CD4-positive, alpha-beta T cell treated with Interleukin-6 for 4 hours (primary cell): ENCODE data around the gene GOLT1A.

Source experiments
- DNase-seq: peaks from one replicate; pipeline ENCODE4 v3.0.0-alpha.2; 2020; ENCODE audit warnings: mixed read lengths

Gene GOLT1A, protein sequence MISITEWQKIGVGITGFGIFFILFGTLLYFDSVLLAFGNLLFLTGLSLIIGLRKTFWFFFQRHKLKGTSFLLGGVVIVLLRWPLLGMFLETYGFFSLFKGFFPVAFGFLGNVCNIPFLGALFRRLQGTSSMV

DNA sequence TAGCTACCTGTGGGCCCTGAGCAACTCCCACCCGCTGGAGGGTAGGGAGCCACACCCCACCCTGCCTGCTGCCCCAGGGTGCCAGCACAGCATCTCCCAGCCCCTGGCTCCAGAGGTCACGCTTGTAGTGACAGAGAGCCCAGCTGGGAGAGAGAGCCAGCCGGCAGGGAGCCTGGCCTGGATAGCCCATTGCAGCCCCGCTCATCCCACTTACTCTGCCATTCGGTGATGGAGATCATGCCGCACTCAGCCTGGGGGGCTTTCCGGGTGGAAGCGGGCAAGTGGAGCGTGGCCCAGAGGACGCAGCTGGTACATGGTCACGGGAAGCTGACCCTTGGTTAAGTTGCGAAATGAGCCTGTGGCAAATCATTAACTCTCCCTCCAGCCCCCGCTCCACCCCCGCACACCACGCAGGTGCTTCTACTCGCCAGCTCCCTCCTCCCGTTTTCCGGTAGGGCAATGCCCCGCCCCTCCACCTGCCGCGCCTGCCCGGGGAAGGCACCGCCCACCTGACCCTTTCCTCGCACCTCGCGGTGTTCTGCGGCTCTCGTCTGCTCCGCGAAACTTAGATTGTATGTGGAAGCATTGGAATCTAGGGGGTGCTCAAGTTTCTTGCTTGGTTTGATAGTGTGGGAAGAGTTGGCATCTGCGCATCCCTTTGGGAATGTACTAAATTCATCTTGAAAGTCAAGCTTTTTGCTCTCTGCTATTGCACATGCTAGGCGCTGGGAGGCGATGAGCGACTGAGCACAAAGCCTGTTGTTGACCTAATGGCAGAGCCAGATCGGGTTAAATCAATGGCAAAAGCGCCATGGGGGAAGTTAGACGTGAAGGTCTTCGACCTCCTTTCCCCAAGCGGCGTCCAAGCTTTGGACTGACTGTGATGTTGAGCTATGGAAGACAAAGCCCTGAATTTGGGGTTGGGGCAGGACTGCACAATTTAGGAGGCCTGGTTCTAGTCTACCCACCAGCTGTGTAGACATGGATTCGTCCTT is at the start of gene GOLT1A:
GOLT1A (minus strand) TSS at position 321 of the 995 bp plus-strand sequence; CDS start at position 239, 82 bp downstream.
- peak; percentile 72 for DNase-seq

DNA sequence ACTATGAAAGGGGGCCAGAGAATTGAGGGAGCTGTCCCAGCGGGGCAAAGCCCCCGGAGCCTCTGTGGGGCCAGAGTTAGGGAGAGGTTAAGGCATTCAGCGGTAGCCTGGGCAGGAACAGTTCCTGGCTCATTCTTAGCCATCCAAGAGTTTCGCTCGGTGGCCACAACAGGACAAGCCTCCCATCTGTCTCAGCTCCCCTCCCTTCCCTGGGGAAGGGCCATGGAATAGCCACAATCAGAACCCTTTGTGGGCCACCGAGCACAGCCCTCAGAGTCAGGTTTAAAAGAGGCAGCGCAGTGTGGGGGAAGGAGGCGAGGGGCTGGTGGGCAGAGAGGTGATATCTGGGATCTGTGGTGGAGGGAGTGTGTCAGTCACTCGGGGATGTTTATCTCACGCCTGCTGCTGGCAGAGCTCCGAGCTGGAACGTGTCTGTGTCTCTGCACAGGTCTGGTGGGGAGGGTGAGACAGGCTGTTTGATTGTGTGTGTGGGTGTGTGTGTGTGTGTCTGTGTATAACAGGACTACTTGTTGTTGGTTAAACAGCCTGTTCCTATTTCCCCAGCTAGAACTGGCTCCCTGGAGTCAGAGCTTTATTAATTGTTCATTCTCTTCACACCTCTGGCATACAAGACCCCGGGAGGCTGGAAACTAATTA is 49.6 kb upstream of the GOLT1A start:
- no peak for DNase-seq

- no peak for DNase-seq
Measured at GRCh38 chr1:204262506-204263253, 48.9 kb upstream of the GOLT1A start.

DNA sequence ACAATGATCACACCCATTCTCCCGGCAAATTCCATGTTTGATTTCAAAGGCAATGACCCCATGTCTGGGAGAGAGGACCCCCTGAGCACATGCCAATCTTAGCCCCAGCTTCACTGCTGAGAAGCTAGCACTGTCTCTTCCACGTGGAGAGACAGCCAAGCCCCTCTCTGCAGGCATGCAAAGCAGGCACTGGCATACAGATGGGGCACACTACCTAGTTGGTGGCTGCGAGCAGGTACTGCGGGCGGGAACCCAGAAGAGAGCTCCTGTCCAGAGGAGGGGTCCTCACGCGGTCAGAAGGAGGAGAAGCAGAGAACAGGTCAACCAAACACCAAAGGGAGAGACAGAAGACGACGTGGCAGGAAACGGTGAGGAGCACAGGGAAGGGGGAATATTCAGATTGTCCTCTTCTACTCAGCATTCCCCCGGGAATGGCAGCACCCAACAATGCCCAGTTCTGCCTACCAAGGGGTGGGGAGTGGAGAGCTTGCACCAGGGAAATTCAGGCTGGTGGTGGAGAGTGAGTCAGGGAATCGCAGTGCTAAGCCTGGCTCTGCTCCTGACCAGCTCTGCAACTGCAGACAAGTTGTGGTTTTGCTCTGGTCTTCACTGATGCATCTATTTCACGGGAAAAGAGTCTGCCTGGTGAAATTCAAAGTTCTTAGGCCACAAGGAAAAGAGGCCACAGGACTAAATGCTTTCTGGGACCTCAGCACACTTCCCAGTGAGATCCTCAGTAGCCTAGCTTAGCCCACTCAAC is 48.1 kb upstream of the GOLT1A start:
- DNase-seq = no peak

DNA sequence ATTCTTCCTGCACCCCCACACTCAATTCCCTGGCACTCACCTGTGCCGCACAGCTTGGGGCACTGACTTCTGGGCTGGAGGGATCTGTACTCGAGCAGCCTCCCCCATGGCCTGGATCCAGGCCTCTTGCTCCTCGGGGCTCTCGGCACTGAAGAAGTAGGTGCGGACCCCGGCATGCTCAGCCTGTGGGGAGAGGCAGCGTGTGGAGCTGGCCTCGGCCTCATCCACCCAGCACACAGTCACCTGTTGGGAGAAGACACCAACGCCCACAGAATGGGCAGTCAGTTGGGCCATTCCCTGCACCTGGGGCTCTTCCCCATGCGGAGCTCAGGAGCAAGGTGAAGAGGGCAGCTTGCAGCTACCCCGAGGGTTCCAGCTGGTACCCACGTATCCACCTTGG is 47.5 kb upstream of the GOLT1A start:
- no peak for DNase-seq

GRCh38 chr1:204260601-204261197 is 46.9 kb upstream of the GOLT1A start:
- no peak for DNase-seq

GRCh38 chr1:204259782-204260181 is 46.0 kb upstream of the GOLT1A start:
- DNase-seq = no peak

- DNase-seq = no peak
Measured at GRCh38 chr1:204259196-204259595, 45.4 kb upstream of the GOLT1A start.

DNA sequence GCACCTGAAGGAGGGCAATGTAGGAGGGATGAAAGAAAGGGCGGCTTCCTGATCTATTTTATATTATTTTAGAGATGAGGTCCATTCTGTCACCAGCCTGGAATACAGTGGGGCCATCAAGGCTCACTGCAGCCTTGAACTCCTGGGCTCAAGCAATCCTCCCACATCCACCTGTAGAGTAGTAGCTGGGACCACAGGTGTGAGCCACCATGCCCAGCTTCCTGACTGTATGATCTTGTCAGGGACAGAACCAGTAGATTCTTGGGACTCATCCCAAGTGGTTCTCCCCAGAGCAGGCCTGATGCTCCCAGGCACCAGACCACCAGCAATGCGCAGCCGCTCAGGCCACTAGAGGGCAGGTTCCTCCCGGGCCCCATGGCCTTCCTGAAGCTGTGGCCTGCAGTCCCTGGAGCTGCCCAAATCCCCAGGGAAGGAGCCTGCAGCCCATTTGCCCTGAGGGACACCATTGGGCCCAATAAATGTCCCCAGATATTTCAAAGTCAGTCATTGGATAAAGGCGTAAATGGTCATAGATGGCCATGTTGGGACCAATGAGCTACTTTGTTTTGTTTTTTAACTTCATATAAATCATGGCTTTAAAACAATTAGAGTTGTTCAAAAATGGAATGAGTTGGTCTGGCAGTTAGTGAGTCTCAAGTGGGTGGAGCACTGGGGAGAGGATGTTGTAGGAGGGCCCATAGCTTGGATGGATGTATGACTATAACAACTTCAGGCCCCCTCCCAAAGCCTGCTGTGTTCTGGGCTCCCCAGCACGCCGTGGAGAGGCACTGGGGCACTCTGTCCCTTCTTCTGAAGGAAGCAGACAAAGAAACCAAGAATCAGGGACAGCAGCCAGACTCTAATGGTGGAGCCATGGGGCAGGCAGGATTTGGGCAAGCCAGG is 44.7 kb upstream of the GOLT1A start:
- DNase-seq = peak; percentile 36

GRCh38 chr1:204257446-204257845 is 43.7 kb upstream of the GOLT1A start:
- no peak for DNase-seq

DNA sequence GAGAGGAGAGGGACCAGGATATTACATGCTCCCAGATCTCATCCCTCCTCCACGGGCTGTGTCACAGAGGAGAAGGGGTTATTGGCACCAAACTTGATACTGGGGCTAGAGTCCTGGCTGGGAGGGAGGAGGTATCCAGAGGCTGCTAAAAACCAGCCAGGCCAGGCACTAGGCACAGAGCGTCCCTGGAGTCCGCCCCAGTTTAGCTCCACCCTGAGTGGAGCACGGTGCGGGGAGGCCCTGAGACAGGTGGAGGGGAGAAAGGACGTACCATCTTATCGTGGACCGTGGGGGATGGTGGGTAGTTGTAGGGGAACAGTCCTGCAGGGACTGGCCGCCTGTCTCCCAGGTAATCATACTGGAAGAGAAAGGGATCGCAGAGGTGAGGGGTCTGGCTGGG is 42.7 kb upstream of the GOLT1A start:
- no peak for DNase-seq

- DNase-seq = no peak
Measured at GRCh38 chr1:204255966-204256365, 42.2 kb upstream of the GOLT1A start.

DNA sequence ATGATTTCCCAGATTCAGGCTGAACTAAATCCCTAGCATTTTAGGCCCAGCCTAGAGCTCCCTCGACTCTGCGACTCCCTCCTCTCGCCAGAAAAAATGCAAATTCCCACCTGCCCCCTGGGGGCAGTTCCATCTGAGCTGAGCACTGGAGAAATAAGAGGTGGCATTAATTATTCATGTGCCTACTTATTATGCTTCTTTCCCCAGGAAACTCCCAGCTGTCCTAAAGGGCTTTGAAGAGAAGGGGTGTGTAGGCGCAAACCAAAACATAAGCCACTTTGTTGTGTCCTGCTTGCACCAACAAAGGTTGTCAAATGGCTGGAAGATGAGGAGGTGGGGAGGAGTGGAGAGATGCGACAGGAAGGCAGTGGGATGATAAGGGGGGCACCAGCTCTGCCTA is 41.4 kb upstream of the GOLT1A start:
- DNase-seq = no peak

GRCh38 chr1:204254031-204254661 is 40.4 kb upstream of the GOLT1A start:
- no peak for DNase-seq

- DNase-seq = no peak
Measured at GRCh38 chr1:204251926-204252689, 38.3 kb upstream of the GOLT1A start.

- DNase-seq = no peak
Measured at GRCh38 chr1:204251286-204251685, 37.5 kb upstream of the GOLT1A start.

GRCh38 chr1:204250428-204251030 is 36.7 kb upstream of the GOLT1A start:
- DNase-seq = no peak

- DNase-seq = no peak
Measured at GRCh38 chr1:204249736-204250427, 36.1 kb upstream of the GOLT1A start.
